ENCODE measurements around the gene OR2AE1. TPM values are rescaled to one million over a fixed set of nuclear protein-coding genes. Genes with fewer than 3 reads are reported as not detected.

Gene OR2AE1
- polyA plus RNA-seq, 5 donors, result 0.10 TPM; not detected in 4

DNA sequence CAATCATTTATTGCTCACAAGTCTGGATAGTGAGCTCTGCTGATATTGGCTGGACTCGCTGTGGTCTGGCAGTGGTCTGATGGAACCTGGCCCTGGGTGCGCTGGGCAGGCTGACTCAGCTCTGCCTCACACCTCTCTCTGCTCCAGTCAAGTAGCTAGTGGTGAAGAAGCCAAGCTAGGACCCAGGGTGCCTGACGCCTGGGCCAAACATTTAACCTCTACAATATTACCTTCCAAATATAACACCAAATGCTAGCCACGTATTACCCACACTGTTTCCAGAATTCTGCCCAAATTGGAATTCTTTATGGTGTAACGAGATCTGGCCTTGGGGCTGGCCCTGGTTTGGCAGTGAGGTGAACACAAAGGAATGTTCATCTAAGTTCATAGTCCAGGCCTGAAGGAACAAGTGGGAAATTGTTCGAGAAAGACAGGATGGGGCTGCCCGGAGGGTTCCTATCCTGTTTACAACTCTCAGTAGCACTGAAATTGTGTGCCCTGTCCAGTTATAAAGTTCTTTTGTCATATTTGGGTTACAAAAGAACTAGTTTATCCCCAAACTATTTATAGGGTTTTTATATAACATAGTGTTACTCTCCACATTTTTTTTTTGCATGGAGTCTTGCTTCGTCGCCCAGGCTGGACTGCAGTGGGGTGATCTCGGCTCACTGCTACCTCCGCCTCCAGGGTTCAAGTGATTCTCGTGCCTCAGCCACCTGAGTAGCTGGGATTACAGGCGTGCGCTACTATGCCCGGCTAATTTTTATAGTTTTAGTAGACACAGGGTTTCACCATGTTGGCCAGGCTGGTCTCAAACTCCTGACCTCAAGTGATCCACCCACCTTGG lies 16.3 kb downstream of the OR2AE1 start:
- DNase-seq, result no peak

DNA sequence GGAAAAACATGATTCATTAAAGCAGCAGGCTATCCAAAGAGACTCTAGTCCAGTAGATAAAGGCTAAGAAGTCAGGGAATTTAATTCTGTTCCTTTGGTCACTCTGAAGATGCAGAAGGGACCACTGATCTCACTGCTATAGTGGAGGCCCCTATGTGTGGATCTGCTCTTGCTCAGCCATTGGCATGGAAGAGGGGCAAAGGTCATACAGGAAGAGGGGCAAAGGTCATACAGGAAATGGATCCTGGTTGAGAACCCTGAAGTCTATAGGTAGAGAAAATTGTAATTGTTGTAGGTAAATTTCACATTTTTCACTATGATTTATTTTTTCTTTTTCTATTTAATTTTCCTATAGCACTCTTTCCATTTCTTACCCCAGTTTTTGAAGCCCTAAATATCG lies 21.6 kb downstream of the OR2AE1 start:
- DNase-seq, result no peak

DNA sequence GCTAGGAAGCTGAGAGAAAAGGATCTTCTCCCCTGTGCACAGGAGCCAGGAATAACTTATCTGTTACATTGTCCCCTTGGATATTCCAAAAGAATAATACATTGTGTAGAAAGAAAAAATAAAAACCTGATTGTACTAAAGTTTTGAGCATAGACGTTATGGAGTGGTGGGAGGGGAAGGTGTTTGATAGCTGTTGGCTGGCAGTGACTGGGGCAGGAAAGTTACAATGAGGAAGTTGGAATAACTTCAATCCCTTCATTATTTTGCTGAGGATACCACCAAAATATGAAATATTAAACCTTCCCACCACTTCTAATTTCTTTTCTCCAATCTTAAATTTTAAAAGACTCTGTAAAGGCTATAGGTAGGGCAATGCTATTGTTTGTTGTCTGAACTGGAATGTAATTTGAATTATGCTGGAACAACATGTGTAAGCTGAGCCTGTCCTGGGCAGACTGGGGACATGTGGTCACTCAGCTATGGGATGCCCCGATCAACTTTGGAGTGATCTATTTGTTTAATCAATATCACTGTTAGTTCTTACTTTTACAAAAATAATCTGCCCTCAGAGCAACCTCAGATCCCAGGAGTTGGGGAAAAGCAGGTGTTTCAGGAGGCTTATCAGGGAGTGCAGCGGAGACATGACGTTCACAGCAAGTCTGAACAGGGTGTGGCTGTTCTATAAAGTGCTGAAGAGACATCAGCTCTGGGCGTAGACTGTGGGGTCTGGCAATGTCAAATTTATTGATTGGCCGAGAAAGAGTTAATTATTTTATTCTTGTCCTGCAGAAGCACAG lies 28.2 kb downstream of the OR2AE1 start:
- no peak for DNase-seq

DNA sequence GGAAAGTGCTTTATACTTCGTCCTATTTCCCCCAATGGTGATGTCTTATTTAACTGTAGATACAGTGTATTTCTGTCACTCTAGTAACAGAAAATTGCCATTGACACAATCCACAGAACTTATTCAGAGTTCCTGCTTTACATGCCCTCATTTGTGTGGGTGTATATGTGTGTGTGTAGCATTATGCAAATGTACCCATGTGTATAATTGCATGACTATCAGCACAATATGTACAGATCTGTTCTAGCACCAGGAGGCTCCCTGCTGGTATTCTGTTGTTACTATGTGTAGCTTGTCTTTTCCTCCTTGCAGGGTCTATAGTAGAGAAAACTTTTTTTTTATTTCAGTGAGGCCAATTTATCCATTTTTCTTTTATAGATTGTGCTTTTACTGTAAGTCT lies 32.5 kb downstream of the OR2AE1 start:
- DNase-seq, result no peak

DNA sequence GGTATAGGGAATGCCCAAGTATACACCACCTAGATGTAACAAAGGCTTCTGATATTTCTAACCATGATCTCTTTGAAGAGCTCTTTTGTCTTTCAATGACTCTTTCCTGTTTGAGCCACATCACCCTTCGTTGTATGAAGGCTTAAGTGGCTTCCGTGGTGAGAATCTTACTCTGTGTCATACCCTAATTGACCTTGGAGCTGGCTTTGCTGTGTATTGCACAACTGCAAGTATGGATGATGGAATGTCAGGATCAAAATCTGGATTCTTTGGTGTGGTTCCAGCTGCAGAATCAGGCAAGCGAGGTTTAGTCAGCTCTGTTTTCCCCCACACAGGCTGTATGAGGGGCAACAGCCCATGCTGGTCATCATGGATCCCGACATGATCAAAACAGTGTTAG lies 33.0 kb downstream of the OR2AE1 start:
- no peak for DNase-seq

DNA sequence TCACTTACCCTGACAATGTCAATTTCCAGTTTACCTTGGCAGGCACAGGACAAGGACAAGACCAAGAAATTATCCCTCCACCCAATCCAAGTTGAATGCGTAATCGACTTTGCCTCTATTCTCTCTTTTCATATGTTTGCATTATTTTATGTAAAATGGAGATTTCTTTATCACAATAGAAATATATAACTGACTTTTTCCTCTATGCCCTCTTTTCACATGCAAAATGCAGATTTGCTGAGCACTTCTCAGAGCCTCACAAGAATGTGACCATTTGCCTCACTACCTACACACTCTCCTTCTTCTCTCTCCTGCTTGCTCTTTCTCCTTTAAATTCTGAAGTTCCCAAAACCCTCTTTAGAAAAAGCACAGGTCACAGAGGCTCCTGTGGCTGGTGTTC lies 33.9 kb downstream of the OR2AE1 start:
- no peak for DNase-seq

DNA sequence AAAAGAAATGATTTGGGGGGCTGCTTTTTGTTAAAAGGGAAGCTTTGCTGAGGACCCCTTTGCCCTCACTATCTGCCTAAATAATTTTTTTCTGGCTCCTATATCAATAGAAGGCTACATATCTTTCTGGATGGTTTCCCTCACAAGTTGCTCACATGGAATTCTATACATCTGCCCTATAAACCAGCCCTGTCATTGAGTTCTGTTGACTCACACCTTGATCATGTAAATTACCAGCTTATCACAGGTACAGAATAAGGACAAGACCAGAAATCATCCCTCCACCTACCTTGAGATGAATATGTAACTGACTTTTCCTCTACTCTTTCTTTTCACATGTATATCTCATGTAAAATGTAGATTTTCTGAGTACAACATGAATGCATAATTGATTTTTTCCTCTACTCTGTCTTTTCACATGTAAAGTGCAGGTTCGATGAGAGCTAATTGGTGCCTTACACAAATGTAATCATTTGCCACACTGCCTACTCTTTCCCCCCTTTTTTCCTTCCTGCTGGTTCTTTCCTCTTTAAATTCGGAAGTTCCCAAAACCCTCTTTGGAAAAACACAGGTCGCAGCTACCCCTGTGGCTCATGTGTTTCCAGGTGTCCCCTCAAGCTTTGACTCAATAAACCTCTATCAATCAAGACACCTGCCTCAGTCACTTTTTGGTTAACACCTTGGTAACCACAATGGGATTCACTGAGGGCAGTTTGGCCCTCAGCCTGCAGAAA lies 36.5 kb downstream of the OR2AE1 start:
- no peak for DNase-seq

DNA sequence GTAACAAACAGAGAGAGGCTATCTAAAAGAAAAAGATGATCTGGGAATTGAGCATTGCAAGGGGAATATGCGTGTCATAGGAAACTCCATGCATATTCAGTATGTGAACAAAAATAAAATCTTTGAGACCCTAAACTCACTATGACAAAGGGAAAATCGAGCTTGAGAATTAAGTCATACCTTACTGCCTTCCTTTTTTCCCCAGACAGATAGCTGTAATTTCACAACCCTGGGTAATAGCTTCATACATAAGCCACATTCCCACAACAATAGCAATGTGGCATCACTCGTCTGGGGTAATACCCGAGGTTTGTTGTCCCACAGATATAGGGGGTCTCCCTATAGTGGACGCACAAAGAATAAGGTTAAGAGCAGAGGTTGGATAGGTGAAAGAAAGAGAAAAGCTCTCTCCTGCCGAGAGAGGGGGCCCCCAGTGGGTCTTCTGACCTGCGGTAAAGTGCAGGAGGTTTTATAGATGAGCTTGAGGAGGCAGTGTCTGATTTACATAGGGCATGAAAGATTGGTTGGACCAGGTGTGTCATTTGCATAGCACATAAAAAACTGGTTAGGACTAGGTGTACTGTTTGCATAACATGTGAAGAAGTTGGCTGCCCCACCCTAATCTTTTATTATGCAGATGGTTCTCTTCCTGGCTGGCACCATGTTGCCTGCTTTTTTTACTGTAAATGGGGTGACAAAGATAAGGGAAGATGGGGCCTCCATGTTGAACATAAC lies 37.4 kb downstream of the OR2AE1 start:
- no peak for DNase-seq

DNA sequence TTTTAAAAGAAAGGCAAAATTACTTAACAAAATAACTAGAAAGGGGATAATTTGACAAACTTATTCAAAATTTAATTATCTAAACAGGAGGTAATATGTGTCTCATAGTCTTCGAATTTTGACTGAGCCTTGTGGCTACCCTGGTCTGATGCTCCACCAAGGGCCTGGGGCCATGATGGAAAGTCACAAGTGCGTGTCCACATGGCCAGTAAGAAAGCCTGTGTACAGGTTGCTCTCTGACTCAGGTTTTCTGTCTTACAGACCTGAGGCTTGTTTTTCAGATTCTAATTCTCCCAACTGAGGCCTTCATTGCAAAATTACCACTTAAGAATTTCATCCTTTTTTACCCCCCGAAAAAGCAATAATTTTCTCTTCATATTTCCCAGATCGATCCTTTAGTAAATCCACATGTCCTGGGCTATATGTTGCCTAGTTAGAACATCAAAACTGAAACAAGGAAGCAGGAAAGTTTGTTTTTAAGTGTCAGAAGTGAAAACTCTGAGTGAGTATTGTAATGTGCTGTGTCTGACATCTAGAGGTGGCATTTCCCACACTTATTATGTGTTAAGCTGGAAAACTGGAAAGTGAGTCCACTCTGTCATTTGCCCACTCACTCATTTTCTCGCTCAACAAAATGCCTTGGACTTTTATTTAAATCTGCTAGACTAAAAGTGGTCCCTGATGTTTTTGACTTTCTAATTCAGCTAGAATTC lies 39.0 kb downstream of the OR2AE1 start:
- DNase-seq, result no peak

DNA sequence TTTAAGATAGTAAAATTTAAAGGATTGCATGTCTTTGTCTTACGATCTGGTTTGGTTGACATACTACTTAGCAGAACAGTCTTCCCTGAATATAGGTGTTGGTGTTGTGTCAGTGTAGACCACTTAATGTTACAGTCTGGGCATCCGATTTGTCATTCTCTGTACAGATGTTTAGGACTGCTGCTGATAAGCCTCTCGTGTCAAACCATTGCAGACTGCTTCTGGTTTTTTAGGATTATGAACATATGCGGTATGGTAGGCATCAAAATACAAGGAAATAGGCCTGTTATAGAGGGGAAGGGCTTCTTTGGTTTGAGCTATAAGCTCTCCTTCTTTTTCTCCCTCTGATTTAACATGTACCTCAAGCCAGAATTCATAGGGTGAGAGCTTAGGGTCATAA lies 41.6 kb downstream of the OR2AE1 start:
- no peak for DNase-seq

DNA sequence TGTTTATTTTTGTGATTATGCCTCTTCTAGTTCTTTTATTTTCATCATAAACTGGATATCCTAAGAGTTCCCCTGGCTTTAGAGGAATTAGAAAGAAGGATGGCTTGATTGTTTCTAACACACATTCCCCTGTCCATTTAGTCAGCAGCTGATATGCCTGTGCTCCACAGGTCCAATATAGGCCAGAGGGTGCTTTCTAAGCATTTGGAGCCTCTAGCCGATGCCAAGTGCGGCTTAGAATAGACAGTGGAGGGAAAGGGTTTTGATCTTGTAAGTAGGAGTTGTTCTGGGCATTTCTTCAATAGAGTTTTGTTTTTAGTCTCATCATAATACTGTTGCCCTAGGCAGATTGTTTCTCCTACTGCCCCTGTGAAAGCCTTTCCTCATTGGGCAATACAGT lies 42.5 kb downstream of the OR2AE1 start:
- no peak for DNase-seq

DNA sequence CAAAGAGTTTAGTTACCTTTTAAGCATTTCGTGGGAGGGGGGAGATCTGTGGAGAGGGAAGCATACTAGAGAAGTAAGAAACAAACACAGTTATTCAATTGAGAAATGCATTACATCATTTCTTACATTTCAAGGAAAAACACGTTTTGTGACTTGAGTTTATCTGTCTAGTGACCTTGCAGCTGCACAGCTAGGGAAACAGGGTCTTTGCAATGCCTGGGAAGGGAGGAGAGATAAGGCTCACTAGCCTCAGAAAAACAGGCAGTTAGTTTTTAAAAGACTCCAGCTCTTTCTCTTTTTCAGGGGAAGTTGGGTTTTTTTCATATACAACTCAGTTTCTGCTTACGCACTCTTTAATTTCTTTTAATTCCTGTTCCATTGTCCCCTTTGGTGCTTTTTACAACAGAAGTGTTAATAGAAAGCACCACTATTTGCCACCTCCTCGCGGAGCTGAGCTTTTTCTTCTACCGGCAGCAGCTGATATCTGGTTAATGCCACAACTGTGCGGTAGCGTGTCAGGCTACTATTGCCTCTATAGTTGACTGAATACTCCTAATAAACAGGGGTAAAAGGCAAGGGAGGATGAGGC lies 43.5 kb downstream of the OR2AE1 start:
- DNase-seq, result no peak

DNA sequence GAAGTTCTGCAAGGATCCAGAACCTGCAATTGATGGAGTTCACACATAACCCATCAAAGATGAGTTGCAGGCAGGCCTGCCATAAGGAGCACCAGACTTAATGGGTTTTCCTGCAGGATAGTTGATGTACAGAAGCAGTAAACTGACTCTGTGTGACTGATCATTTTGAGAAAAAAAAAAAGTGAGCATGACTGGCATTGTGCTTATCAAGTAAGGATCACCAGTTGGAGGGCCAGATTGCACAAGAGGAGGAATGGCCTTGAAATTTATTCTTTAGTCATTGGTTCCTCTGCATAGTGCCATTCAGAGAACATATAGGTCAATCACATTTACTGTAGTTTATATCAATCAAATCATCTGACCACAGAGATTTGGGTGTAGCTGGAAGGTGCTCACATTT lies 45.2 kb downstream of the OR2AE1 start:
- no peak for DNase-seq

DNA sequence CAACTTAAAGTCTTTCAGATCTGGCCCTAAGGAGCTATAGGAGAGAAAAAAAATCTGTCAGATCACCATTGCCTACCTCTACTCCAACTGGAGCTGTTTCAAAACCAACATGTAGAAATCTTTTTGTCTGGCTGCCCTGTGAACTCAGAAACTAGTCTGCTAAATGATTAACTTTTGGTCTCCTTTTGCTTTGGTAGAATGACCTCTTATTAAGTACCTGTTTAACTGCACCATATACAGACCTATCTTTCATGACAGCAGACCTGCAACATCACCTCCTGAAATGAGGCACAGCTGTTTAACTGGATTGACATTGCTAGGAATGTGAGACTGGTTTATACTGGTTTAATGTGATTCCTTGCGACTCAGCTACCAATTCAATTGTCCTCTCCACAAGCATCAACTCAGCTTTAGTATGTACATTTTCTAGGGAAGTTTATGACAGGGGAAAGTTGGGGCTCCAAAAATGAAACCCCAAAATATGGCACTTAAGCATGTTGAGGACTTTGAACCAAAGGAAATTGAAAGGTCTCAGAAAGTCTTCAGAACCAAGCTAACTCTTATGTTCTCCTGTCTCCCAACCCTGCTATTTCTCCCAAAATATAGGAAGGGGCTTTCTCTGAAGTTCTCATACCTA lies 47.2 kb downstream of the OR2AE1 start:
- no peak for DNase-seq

DNA sequence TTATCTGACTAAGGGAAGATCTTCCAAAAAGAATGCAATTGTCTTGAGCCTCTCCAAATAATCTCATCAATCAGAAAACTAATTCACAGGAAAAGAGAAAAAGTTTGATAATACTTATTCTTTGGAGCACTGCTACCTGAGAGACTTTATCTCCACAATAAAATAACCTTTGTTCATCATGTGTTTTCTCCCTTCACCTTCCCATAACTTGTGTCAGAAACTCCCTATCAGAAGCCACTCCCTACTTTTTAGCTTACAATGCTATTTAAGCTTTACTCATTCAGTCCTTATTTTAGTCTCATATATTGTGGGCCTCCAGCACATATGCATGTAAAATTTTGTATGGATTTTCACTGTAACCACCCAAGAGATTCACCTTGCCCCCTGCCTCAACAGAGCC lies 48.0 kb downstream of the OR2AE1 start:
- no peak for DNase-seq

DNA sequence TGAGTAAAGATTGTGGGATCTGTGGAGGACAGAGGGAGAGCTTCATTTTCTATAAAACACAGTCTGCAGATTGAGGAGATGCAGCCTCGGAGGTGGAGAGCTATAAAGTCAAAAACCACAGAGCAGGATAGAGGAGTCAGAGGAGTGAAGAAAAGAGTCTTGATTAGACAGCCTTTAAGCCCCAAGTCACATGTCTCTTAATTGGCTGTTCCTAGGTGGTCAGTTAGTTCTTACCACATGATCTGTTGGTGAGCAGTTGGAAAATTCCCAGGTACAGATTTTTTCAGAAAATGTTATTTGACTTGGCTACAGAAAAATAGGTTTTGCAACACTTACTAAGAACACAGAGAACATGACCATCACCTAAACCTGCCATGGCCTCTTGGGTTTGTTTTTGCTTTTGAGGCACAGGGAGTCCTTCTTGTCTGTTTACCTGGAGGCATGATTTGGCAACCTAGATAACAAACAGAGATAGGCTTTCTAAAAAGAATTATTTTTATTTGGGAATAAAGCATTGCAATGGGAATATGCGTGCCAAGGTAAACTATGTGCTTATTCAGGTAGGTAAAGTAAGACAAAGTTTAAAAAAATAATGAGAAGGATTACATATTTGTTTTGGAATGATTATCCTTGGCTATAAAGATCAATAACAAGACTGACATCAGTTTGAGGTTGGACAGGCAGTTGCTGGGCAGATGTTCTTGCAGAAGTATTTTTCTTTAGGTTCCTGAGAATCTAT lies 49.6 kb downstream of the OR2AE1 start:
- DNase-seq, result no peak
